ENCODE measurements around the gene DDX41. TPM values are rescaled to one million over a fixed set of nuclear protein-coding genes. Genes with fewer than 3 reads are reported as not detected.

DDX41 gene
- total RNA-seq, 2 donors from 2014 or later: 116 to 149 TPM

DNA sequence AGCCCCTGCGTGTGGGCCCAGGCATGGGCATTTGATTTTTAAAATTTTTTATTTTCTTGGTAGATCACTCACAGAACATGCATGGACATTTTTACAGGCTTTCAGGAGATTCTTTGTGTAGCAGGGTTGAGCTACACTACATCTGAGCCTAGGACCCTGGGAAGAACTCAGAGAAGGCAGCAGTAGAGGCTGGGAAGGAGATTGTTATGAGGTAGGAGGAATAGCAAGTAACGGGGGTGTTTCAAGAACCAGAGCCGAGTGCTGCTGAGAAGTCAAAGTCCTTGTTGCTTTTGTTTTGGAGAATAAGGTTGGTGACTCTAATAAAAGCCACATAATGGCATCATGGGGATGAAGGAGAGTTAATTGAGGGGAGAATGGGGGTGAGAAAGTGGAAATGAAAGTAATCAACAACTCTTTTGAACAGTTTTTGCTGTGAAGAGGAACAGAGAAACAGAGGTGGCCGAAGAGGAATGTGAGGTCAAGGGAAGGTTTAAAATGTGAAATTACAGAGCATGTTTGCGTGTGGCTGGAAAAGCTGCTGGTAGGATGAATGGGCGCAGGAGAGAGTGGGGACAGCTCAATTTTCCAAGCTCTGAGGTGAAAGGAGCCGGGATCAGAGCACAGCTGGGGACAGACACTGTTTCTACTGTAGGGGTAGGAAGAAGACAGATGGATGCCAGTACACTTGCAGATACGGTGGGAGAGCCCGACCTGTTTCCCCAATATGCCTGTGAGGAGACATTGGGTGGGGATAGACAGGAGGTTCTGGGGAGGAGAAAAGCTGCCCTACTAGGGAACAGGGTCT lies 14.7 kb downstream of the DDX41 start:
- Mint-ChIP-seq H3K27me3 (no peaks in the 10 kb centered on the region), H3K9me3 (no peaks in the 10 kb centered on the region), H3K4me1 (peaks cover 8% of the 10 kb centered on the region), H3K4me3 (no peak overlapping the region), H3K27ac (no peak overlapping the region), H3K36me3 (ENCODE audit: low read depth) (no peaks in the 10 kb centered on the region)
- no peak for ATAC-seq (replicated peaks)

DNA sequence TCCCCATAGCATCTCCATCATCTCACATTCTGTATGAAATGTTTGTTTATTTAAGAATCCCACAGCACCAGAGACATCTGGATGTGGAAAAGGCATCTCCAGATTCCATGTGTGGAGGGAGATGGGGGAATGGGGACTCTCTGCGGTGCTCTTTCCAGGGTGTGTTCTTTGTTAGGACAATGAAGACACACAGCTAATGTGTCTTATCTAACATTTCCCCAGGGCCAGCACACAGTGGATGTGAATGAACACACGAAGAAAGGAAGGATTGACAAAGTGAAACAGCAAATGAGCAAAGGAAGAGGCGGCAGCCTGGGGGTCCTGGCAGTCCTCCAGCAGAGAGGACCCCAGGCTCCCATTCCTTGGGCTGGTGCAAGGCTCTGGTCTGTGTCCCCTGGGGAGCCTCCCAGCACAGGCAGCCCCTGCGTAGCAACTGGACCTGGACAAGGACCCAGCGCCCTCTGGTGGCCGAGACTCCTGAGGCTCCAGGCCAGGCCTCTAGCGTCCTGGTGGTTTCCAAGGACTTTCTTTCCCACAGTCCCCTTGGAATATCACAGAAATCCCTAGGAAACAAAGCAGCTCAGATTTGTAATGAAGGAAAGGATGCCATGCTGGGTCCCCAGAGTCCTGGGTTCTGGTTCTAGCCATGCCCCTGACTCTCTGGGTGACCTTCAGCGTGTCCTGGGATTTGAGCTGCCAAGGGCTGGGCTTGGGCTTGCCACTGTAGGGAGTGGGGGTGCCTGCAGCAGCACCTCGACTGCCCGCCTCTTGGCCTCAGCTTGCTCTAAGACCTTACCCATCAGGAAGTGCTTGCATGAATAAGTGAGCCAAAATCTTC lies 15.9 kb downstream of the DDX41 start:
- Mint-ChIP-seq H3K27me3 (no peaks in the 10 kb centered on the region), H3K4me3 (no peak overlapping the region), H3K36me3 (ENCODE audit: low read depth) (no peaks in the 10 kb centered on the region), H3K9me3 (no peaks in the 10 kb centered on the region), H3K4me1 (peaks cover 8% of the 10 kb centered on the region), H3K27ac (peak overlapping the region; percentile 2)
- ATAC-seq (replicated peaks): peak; percentile 33

GRCh38 chr5:177499842-177500241 lies 16.9 kb downstream of the DDX41 start:
- ATAC-seq (replicated peaks): no peak
- no peaks in the 10 kb centered on the region for H3K9me3 Mint-ChIP-seq
- no peaks in the 10 kb centered on the region for H3K36me3 Mint-ChIP-seq (ENCODE audit: low read depth)
- peaks cover 8% of the 10 kb centered on the region for H3K4me1 Mint-ChIP-seq
- no peaks in the 10 kb centered on the region for H3K27me3 Mint-ChIP-seq
- no peak overlapping the region for H3K4me3 Mint-ChIP-seq
- no peak overlapping the region for H3K27ac Mint-ChIP-seq

- Mint-ChIP-seq H3K4me3 (peak overlapping the region; percentile 86), H3K9me3 (no peaks in the 10 kb centered on the region), H3K27ac (peak overlapping the region; percentile 39), H3K36me3 (ENCODE audit: low read depth) (no peaks in the 10 kb centered on the region), H3K27me3 (no peaks in the 10 kb centered on the region), H3K4me1 (peaks cover 12% of the 10 kb centered on the region)
- ATAC-seq (replicated peaks): peak; percentile 31
Measured at GRCh38 chr5:177498013-177498787, 18.6 kb downstream of the DDX41 start.

DNA sequence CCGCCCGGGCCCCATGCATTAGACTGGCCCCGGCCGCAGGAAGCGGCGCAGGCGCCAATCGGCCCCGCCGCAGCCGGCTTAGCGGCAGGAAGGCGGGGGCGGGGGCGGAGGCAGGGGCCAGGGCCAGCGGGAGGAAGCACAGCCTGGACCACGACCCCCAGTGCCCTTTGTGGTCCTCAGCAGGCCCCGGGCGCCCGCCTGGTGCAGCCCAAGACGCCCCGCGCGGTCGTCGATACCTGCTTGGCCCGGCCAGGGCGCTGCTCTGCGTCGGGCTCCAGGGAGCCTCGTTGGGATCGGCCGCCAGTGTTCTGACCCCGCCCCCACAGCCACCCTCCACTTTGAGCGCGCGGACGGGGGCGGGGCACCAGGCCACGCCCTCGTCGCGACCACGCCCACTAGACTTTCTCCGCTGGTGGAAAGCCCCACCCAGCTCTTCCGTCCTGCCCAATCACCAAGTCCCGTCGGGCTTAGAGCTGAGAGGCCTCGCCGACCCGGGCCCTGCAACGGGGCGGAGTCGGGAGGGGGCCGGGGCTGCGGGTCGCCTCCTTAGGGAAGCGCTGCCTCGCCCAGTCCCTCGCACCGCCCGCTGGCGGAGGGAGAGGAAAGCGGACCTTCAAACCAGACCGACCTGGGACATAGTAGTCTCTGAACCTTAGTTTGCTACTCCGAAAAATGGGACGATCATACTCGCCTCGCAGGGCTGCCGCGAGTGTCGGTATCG lies 19.3 kb downstream of the DDX41 start, which contains the start of gene PDLIM7:
Gene PDLIM7, minus strand, starts transcription at position 313 of the 721 bp plus-strand sequence. CDS start 1,092 bp downstream, outside the sequence.
- Mint-ChIP-seq H3K27ac (peak within 1 kb of the TSS; percentile 39), H3K36me3 (ENCODE audit: low read depth) (no peaks in the 10 kb centered on the region), H3K4me3 (peak within 1 kb of the TSS; percentile 86), H3K9me3 (no peaks in the 10 kb centered on the region), H3K4me1 (peaks cover 16% of the 10 kb centered on the region), H3K27me3 (no peaks in the 10 kb centered on the region)
- peak; percentile 87 for ATAC-seq (replicated peaks)

- H3K9me3 Mint-ChIP-seq: no peaks in the 10 kb centered on the region
- no peaks in the 10 kb centered on the region for H3K27me3 Mint-ChIP-seq
- no peak overlapping the region for H3K27ac Mint-ChIP-seq
- no peaks in the 10 kb centered on the region for H3K36me3 Mint-ChIP-seq (ENCODE audit: low read depth)
- ATAC-seq (replicated peaks): peak; percentile 15
- peaks cover 16% of the 10 kb centered on the region for H3K4me1 Mint-ChIP-seq
- H3K4me3 Mint-ChIP-seq: peak overlapping the region; percentile 86
Measured at GRCh38 chr5:177496727-177497291, 20.0 kb downstream of the DDX41 start.

DNA sequence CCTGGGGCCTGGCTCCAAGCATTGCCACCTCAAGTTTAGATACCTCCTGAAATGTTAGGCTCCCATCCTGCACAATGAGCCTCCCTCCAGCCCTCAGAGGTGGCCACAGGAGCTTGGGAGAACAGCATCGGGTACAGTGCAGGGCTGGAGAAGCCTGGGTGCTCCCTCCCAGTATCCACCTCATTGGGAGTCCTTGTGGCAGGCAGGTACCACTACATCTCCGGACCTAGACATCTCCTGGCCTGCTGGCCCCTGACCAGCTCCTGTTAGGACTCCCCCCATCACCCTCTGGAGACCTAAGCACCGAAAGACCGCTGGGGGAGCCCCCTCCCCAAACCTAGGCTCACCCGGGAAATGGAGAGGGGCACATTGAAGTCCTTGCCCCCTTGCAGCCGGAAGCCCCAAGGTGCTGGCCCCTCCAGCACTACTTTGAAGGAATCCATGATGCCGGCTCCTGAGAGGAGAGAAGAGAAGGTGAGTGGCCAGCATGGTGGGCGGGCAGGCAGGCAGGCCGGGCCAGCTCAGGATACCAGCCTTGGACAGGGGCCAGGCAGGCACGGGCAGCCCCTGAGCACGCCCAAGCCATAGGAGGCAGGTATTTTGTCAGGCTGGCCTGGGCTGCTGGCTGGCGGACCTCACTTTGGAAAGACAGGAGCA lies 20.6 kb downstream of the DDX41 start:
- no peak for ATAC-seq (replicated peaks)
- Mint-ChIP-seq H3K36me3 (ENCODE audit: low read depth) (peaks cover 2% of the 10 kb centered on the region), H3K9me3 (no peaks in the 10 kb centered on the region), H3K27ac (no peak overlapping the region), H3K27me3 (no peaks in the 10 kb centered on the region), H3K4me3 (peak overlapping the region; percentile 86), H3K4me1 (peaks cover 16% of the 10 kb centered on the region)

DNA sequence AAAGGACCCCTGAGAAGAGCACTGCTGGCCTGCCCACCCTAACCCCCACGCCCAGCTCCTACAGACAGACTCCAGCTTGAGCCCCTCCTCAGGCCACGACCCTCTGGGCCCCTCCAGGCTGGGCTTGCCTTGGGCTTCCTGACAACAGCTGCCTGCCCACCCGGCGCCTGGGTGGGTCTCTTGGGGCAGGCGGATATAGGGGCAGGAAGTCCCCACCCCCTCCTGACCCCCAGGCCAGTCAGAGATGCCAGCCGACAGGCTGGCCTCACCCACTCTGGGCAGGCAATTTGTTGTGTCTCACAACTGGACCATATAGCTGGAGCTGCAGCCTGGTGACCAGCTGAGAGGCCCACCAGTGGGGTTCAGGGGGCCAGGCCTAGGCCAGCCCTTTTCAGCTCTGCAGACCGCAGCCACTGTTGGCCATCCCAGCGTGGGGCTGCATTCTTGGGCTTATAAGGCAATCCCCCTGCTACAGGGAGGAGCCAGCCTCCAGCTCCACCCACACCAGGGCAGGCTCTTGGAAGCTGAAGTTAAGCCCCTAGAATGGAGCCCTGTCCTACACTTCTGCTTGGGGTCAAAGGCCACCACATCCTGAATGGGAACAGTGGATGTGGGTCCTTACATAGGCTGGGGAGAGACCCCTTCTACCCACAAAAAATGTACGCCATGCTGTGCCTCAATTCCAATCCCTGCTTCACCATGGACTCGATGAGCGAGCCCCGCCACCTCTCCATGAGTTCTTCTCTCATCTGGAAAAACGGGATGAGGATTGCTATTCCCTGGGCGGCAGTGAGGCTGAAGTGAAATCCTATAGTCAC lies 21.3 kb downstream of the DDX41 start:
- peaks cover 16% of the 10 kb centered on the region for H3K4me1 Mint-ChIP-seq
- no peaks in the 10 kb centered on the region for H3K27me3 Mint-ChIP-seq
- H3K9me3 Mint-ChIP-seq: no peaks in the 10 kb centered on the region
- no peak overlapping the region for H3K27ac Mint-ChIP-seq
- no peak for ATAC-seq (replicated peaks)
- peak overlapping the region; percentile 86 for H3K4me3 Mint-ChIP-seq
- H3K36me3 Mint-ChIP-seq (ENCODE audit: low read depth): peaks cover 9% of the 10 kb centered on the region

DNA sequence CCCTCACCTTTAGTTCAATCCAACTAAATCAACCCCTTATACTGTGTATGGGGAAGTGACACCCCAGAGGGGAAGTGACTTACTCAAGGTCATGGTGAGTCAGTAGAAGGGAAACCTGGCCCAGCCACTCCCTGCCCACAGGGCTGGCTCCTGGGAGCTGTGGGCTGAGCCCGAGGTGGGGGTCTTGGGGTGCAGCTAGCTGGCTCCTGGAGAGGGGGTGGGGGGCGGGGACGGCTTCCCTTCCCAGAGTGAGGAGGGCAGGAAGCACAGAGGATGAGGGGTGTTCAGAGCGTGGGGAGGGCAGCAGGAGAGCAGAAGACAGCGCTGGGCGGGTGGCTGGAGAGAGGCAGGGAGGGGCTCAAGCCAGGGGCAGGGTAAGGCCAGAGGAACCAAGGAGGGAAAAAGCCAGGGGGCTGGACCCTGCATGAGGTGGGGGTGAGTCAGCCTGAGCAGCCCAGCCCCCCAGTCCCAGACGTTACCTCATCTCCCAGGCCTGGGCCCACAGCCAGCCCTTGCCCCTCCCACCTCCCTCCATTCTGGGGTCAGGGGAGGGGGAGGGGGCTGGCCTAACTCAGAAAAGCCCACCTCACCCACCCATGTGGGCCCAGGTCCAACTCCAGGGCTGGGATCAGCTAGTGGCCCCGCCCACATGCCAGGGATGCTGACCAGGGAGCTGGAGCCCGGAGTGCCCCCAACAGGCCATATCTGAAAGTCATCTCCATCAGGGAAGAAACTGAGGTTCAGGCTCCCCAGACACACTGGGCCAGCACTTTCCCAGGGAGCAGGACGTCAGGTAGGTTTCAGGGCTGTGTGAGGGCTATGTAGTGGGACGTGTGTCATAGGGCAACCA lies 22.2 kb downstream of the DDX41 start:
- no peaks in the 10 kb centered on the region for H3K27me3 Mint-ChIP-seq
- peak overlapping the region; percentile 70 for H3K27ac Mint-ChIP-seq
- H3K36me3 Mint-ChIP-seq (ENCODE audit: low read depth): peaks cover 17% of the 10 kb centered on the region
- H3K4me3 Mint-ChIP-seq: peak overlapping the region; percentile 86
- H3K9me3 Mint-ChIP-seq: no peaks in the 10 kb centered on the region
- H3K4me1 Mint-ChIP-seq: peaks cover 16% of the 10 kb centered on the region
- peak; percentile 59 for ATAC-seq (replicated peaks)

DNA sequence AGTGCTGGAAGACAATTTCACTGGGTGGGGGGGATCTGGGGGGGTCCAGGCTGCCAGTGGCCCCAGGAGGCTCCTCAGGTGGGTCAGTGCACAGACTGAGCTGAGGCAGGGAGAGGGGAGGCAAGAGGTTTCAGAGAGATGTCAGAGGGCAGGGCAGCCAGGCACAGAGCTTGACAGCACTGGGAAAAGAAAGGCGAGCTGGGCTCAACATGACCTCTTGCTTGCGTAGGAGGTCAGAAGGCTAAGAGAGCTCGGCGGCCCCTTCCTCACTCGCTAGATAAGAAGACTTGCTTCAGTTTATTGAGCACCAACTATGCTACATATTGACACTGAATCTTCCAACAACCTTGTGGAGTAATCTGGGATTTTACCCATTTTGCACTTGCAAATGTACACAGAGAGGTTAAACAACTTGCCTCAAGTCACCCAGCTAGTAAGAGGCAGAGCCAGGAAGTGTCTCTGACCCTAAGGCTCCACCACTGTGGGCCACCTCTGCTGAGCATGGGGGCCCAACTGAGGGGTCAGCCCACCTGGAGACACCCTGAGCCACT lies 22.9 kb downstream of the DDX41 start:
- H3K36me3 Mint-ChIP-seq (ENCODE audit: low read depth): peaks cover 17% of the 10 kb centered on the region
- peak overlapping the region; percentile 70 for H3K27ac Mint-ChIP-seq
- H3K9me3 Mint-ChIP-seq: no peaks in the 10 kb centered on the region
- no peak for ATAC-seq (replicated peaks)
- H3K4me1 Mint-ChIP-seq: peaks cover 15% of the 10 kb centered on the region
- no peaks in the 10 kb centered on the region for H3K27me3 Mint-ChIP-seq
- peak overlapping the region; percentile 58 for H3K4me3 Mint-ChIP-seq

GRCh38 chr5:177492841-177493240 lies 23.9 kb downstream of the DDX41 start:
- ATAC-seq (replicated peaks): no peak
- H3K4me1 Mint-ChIP-seq: peaks cover 8% of the 10 kb centered on the region
- H3K36me3 Mint-ChIP-seq (ENCODE audit: low read depth): peaks cover 17% of the 10 kb centered on the region
- H3K4me3 Mint-ChIP-seq: no peak overlapping the region
- no peaks in the 10 kb centered on the region for H3K9me3 Mint-ChIP-seq
- H3K27ac Mint-ChIP-seq: peak overlapping the region; percentile 67
- no peaks in the 10 kb centered on the region for H3K27me3 Mint-ChIP-seq
